CD4-positive, alpha-beta T cell treated with Interleukin-17A for 1 hour (primary cell): ENCODE data around the gene PALLD.
"Not testable (repeated sequence)": the region's sequence is repeated elsewhere in the genome, so short reads cannot be mapped to it uniquely, and the experiment has no call there.

ENCODE experiments used
- DNase-seq: peaks from one replicate; pipeline ENCODE4 v3.0.0-alpha.2; 2020

PALLD gene

DNA sequence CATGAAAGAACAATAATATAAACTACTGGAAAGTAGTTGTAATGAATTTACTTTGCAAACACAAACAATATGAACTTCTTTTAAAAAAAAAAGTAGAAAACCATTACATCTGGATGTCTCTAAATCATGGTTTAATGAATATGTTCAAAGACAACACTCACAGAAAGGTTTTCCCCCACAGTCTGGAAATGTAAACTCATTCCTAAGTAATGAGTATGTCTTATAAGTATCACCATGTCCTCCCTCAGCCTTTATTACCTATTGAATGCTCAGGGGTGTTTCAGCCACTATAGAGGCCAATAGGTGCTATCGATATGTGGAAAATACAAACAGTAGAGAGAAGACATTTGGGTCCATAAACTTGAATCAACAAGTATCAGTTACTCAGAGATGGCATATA lies 186.7 kb downstream of the PALLD start:
- DNase-seq: no peak

DNA sequence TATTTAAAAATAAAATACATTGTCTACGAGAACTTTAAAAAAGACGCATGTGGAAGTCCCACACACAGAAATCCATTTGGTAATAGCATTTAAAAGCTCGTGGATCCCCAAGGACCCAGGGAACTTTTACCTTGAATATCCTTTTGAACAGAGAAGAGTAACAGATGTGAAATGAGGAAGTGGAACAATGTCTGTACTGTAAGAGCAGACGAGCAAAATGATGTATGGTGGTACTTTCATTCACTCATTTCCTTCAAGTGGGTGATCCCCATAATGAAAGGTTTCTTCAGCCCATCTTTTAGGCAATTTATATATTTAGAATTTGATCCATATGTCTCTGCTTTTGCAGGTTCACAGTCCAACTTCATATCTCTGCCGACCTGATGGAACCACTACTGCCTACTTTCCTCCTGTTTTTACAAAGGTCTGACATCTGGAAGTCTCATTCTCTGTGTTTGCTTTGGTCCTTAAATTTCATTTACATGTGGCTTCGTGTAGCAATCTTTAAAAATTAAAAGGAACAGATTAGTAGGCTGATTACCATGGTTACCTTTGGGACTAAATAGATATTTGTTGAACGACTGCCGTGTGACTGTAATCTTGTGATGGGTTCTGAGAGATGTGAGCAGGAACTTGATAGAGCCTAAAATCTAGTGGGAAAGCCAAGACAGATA lies 188.4 kb downstream of the PALLD start:
- no peak for DNase-seq

DNA sequence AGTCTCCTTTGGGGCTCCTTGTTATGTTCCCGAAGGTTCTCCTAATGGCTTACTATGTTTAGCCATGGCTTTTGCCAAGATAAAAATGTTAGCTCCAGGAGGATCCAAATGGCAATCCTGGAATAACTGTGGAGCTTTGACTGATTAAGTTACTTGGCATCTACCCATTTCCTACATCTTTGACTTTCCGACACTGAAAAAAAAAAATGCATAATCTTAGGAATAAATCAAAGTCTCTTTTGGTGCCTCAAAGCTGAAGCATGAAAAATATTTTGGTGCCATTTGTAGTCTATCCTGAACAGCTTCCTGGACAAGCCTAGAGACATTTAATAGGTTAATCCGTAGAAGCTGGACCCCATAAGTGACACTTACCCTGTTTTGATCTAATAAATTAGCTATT lies 191.7 kb downstream of the PALLD start:
- DNase-seq: no peak

GRCh38 chr4:168689791-168690190 lies 192.9 kb downstream of the PALLD start:
- DNase-seq: no peak

DNA sequence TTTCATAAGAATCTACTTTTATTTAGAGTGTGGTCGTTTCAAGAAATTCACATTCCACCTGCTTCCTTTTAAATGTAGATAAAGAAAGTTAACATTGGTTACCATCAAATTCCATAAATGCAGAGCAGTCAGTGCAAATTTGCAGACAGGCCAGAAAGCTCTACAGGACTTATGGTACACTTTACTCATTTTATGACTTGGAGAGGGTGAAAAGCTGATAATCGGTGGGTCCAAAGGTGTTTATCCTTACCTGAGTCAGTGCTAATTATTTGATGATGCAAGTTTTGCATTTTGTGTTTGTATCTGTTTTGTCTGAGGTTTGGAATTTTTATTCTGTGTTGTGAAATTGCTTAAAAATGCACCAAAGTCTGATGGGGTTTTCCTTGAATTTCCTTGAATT lies 193.3 kb downstream of the PALLD start:
- no peak for DNase-seq

DNA sequence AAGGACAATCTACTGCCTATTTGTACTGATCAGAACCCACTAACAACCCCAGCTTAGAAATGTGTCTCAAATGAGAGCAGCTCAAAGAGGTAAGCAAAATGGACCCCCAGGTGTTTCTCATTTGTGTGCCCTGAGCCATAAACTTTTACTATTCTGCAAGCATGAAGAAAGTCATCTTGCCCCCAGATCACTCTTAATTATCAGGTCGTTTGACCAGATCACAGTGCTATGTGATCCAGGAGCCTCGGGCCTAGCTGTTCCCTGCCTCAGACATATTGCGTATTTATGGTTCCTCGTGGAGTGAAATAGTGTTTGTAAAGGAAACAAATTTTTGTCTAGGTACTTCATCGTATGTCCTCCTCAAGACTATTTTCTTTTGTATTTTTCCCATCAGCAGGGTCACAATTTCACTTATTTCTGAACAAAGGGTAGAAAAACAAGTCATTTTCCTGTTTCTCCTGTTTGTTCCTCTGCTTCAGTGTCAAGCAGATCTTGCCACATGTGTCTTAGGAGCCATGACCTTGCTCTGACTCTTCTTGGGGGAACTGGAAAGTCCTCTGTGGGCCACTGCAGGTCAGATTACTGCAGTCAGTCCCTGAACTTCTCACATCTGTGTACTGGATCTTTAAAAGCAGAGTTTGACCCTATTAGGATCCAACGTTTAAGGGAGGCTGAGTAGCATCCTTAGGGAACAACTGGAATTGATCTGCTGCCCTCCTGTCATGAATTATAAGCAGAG lies 194.9 kb downstream of the PALLD start:
- DNase-seq: no peak

- no peak for DNase-seq
Measured at GRCh38 chr4:168693750-168694490, 197.1 kb downstream of the PALLD start.

DNA sequence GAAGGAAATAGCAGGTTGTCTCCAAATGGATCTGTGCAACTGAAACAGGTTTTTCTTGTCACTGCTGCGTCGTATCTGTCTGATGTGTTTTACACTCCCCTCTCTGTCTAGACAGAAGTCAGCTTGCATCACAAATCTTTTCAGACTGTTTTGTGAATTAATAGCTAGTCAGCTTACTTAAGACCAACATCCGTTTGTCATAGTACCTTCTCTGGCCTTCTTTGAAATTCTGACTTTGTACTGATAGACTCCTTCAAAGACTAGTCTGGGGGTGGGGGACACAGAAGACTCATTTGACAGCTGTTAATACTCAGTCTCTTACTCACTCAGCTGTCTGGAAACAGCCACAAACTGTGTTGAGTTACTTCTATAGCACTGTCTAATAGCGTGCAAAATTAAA lies 197.8 kb downstream of the PALLD start:
- DNase-seq: no peak

- no peak for DNase-seq
Measured at GRCh38 chr4:168695288-168695687, 198.4 kb downstream of the PALLD start.

GRCh38 chr4:168696280-168696679 lies 199.4 kb downstream of the PALLD start:
- DNase-seq: no peak

DNA sequence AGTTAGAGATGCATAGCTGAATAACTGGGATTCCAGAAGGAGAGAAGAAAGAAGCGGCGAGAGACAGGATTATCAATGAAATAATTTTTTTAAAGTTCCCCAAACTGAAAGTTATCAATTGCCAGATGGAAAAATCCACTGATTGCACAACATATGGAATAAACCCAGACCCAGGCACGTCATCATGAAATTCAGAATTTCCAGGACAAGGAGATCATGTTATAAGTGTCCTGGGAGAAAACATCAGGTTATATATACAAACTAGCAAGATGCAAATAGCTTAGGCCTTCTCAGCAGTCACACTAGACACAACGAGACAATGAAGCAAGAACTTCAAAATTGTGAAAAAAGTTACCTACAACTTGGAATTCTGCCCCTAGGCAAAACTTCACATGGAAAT lies 200.0 kb downstream of the PALLD start:
- no peak for DNase-seq

GRCh38 chr4:168699224-168699878 lies 202.5 kb downstream of the PALLD start:
- no peak for DNase-seq

- no peak for DNase-seq
Measured at GRCh38 chr4:168701061-168701460, 204.2 kb downstream of the PALLD start.

GRCh38 chr4:168702581-168703087 lies 205.8 kb downstream of the PALLD start:
- DNase-seq: not testable (repeated sequence)

- DNase-seq: no peak
Measured at GRCh38 chr4:168705121-168705520, 208.3 kb downstream of the PALLD start.

- no peak for DNase-seq
Measured at GRCh38 chr4:168707205-168707604, 210.4 kb downstream of the PALLD start.

- no peak for DNase-seq
Measured at GRCh38 chr4:168708108-168708507, 211.3 kb downstream of the PALLD start.

DNA sequence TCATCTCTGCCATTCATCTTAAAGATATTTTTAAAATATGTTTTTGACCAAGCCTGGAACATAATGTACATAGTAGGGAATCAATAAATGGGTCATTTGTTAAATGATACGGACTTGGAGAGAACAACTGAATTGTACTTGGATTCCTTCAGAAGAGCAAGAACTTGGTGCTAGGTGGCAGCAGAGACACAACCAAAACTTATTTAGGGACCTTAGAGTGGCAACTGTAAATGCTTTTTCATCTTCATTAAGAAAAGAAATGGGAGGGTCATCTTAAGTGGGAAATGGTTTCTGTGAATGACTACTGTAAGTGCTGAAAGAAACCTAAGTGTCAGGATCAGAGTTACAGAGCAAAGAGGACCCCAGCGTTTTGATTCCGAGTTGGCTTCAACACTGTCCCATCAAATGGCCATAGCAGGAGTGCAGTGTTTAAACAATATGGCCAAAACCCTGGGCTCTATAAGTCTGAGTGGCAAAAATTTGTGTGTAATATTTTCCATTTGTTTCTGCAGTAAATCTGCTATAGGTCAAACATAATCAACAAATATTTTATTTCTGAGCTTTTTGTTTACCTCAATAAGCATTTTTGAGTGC lies 213.6 kb downstream of the PALLD start:
- peak; percentile 13 for DNase-seq

GRCh38 chr4:168711197-168712140 lies 214.6 kb downstream of the PALLD start:
- DNase-seq: no peak

- DNase-seq: no peak
Measured at GRCh38 chr4:168712316-168712890, 215.6 kb downstream of the PALLD start.

DNA sequence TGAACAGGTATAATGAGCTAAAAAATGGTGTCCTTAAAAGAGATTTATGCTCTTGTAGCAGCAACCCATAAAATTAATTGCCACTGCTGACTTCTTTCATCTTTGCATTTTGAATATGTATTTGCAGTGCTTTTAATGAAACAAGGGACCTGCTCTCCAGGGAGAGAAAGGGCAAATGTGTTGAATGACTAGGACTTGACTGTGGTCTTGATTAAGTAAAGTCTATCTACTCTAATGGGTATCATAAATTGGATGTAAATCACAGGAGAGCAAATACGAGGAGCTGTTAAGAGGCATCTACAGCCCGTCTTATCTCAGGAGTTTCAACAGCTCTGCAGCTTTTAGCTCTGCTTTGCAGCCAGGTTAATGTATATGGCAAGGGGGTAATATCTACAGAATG lies 216.4 kb downstream of the PALLD start:
- DNase-seq: no peak
